DND-41 (cell line): ENCODE measurements around the gene OR2AE1.

Source experiments
- CTCF ChIP-seq: IDR thresholded peaks from 2 replicates; pipeline ENCODE4 v1.5.1; 2012; ENCODE audit warnings: borderline replicate concordance, low read length, moderate library complexity, mild to moderate bottlenecking; ENCODE audit not compliant: poor library complexity, severe bottlenecking; ENCODE audit errors: extremely low read depth
- EZH2 ChIP-seq: IDR thresholded peaks from 3 replicates; pipeline ENCODE4 v1.6.1; 2012; ENCODE audit warnings: borderline replicate concordance, low read depth, mild to moderate bottlenecking, moderate library complexity, low read length, inconsistent platforms; ENCODE audit not compliant: severe bottlenecking

GRCh38 chr7:99835189-99835588, 41.6 kb downstream of the OR2AE1 start:
- TF ChIP-seq EZH2 (no peak), CTCF (no peak)
